GM21825 (cell line): ENCODE results near the gene SLC24A4.

Experiments used
- ATAC-seq: cut with Tn5 transposase; IDR thresholded peaks from one replicate; pipeline ENCODE4 v1.9.1; 2021; ENCODE audit warnings: mild to moderate bottlenecking, moderate library complexity; ENCODE audit not compliant: unreplicated experiment

SLC24A4 gene

GRCh38 chr14:92513966-92514843, 191.2 kb downstream of the SLC24A4 start:
- ATAC-seq = no peak

- no peak for ATAC-seq
Measured at GRCh38 chr14:92514844-92515514, 192.0 kb downstream of the SLC24A4 start.

- ATAC-seq = no peak
Measured at GRCh38 chr14:92515546-92516343, 192.8 kb downstream of the SLC24A4 start.

GRCh38 chr14:92516344-92516965, 193.5 kb downstream of the SLC24A4 start:
- no peak for ATAC-seq

- ATAC-seq = no peak
Measured at GRCh38 chr14:92516966-92517506, 194.1 kb downstream of the SLC24A4 start.

GRCh38 chr14:92517761-92518160, 194.8 kb downstream of the SLC24A4 start:
- ATAC-seq = no peak

- ATAC-seq = no peak
Measured at GRCh38 chr14:92519246-92520101, 196.5 kb downstream of the SLC24A4 start.

- no peak for ATAC-seq
Measured at GRCh38 chr14:92520102-92521057, 197.4 kb downstream of the SLC24A4 start.

GRCh38 chr14:92521058-92521415, 198.1 kb downstream of the SLC24A4 start:
- ATAC-seq = no peak

GRCh38 chr14:92523752-92524151, 200.8 kb downstream of the SLC24A4 start:
- ATAC-seq = no peak

- ATAC-seq = no peak
Measured at GRCh38 chr14:92524602-92525185, 201.7 kb downstream of the SLC24A4 start.

GRCh38 chr14:92525322-92526095, 202.5 kb downstream of the SLC24A4 start:
- ATAC-seq = no peak

GRCh38 chr14:92527721-92528120, 204.8 kb downstream of the SLC24A4 start:
- ATAC-seq = no peak

- ATAC-seq = no peak
Measured at GRCh38 chr14:92528486-92529100, 205.6 kb downstream of the SLC24A4 start.

GRCh38 chr14:92529903-92530302, 206.9 kb downstream of the SLC24A4 start:
- no peak for ATAC-seq

GRCh38 chr14:92531106-92531873, 208.3 kb downstream of the SLC24A4 start:
- peak; percentile 51 for ATAC-seq
